HG03108 (cell line): Measurements from ENCODE around the gene MT1B.
"Not testable (repeated sequence)": the region's sequence is repeated elsewhere in the genome, so short reads cannot be mapped to it uniquely, and the experiment has no call there.

ENCODE experiments used
- ATAC-seq: cut with Tn5 transposase; IDR thresholded peaks from one replicate; pipeline ENCODE4 v1.9.1; 2021; ENCODE audit warnings: moderate library complexity; ENCODE audit not compliant: unreplicated experiment

The MT1B gene

GRCh38 chr16:56665286-56666261 lies 13.9 kb downstream of the MT1B start:
- not testable (repeated sequence) for ATAC-seq

- ATAC-seq = no peak
Observed at GRCh38 chr16:56667581-56668571, 16.2 kb downstream of the MT1B start, which contains the start of gene MT1G. Gene MT1G (minus strand): TSS chr16:56668065. CDS start chr16:56667993, 72 bp downstream.

- ATAC-seq = no peak
Observed at GRCh38 chr16:56669005-56669839, 17.5 kb downstream of the MT1B start, which contains the start of gene MT1H. Gene MT1H (plus strand): TSS chr16:56669814. CDS start chr16:56669885, 71 bp downstream.

GRCh38 chr16:56669840-56670619 lies 18.3 kb downstream of the MT1B start:
- no peak for ATAC-seq

- ATAC-seq = no peak
Observed at GRCh38 chr16:56670620-56670934, 18.9 kb downstream of the MT1B start.

- not testable (repeated sequence) for ATAC-seq
Observed at GRCh38 chr16:56671691-56672090, 20.0 kb downstream of the MT1B start.

GRCh38 chr16:56672171-56672570 lies 20.5 kb downstream of the MT1B start:
- ATAC-seq = not testable (repeated sequence)

GRCh38 chr16:56672761-56673536 lies 21.3 kb downstream of the MT1B start:
- ATAC-seq = no peak

- ATAC-seq = no peak
Observed at GRCh38 chr16:56673921-56674320, 22.2 kb downstream of the MT1B start.

- ATAC-seq = not testable (repeated sequence)
Observed at GRCh38 chr16:56674570-56674969, 22.9 kb downstream of the MT1B start.

GRCh38 chr16:56675685-56676210 lies 24.1 kb downstream of the MT1B start:
- no peak for ATAC-seq

- ATAC-seq = no peak
Observed at GRCh38 chr16:56677474-56677873, 25.8 kb downstream of the MT1B start.

GRCh38 chr16:56679078-56679730 lies 27.5 kb downstream of the MT1B start:
- ATAC-seq = no peak

GRCh38 chr16:56679818-56680217 lies 28.1 kb downstream of the MT1B start:
- no peak for ATAC-seq

GRCh38 chr16:56681939-56682702 lies 30.4 kb downstream of the MT1B start, which contains the start of gene MT1X:
Gene MT1X (plus strand): TSS chr16:56682470. CDS start chr16:56682541, 71 bp downstream.
- ATAC-seq = peak; percentile 98

GRCh38 chr16:56682703-56683397 lies 31.2 kb downstream of the MT1B start:
- no peak for ATAC-seq
